Activated CD4-positive, alpha-beta T cell treated with anti-CD3 and anti-CD28 coated beads for 4 hours (primary cell): ENCODE results near the gene OR4C5.
"Not testable (repeated sequence)": the region's sequence is repeated elsewhere in the genome, so short reads cannot be mapped to it uniquely, and the experiment has no call there.

ENCODE experiments used
- DNase-seq, 2 donors: peaks; one replicate each; pipeline ENCODE4 v3.0.0-alpha.2; 2020

OR4C5 gene

GRCh38 chr11:48366365-48366764 is at the start of gene OR4C5:
OR4C5 (minus strand) TSS chr11:48366465; CDS start chr11:48366465, 0 bp downstream.
- no peak for DNase-seq

DNA sequence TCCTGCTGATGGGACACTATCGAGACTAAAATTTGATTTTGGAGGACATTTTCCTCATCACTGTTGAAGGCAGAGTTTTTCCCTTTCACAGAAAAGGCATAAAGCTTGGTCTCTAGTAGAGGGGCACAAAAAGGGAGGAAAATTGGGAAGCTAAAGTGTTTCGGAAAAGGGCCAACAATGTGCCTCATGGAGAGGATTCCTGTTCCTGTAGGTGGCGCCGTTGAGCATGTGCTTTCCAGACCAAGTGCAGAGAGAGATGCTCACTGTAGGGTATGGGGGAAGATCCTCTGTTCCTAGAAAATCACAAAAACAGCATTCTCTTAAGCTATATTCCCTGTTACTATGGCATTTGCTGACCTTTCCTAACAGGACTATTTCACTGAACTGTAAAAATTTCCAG is 18.4 kb upstream of the OR4C5 start:
- DNase-seq = no peak

- not testable (repeated sequence) for DNase-seq
Observed at GRCh38 chr11:48384151-48384550, 17.9 kb upstream of the OR4C5 start.

DNA sequence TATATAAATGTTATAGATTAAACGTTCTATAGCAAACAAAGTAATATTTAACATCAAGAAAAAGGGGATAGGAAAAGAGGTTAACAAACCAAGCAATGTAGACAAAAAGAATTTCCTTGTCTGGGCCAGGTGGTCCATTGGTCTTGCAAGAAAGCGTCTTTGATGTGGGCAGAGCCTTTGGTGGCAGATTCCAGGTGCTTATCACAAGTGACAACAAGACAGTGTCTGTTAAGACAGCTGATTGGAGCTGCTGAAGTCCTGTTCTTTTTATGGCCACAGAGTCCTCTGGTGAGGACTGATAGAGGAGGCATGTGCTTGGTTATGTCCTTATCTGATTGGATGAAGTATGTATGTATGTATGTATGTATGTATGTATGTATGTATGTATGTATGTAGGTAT is 5.0 kb downstream of the OR4C5 start:
- DNase-seq = not testable (repeated sequence)

DNA sequence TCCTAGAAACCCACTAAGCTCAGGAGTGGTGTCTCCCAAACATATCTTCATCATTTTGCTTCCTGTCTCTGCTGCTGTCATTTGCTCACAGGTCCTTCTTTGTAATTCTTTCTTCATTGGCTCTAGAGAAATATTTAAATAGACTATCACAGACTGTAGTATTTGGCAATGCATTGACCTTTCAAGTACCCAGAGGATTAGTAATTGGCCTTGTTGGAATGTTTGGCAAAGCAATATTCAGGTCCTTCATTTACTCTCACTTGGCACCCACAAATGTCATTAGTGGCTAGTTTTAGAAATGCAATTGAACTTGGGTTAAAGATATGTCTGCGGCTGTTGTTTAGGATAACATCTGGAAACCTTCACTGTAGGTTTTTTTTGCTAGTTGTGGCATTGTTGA is 11.6 kb downstream of the OR4C5 start:
- DNase-seq = no peak

DNA sequence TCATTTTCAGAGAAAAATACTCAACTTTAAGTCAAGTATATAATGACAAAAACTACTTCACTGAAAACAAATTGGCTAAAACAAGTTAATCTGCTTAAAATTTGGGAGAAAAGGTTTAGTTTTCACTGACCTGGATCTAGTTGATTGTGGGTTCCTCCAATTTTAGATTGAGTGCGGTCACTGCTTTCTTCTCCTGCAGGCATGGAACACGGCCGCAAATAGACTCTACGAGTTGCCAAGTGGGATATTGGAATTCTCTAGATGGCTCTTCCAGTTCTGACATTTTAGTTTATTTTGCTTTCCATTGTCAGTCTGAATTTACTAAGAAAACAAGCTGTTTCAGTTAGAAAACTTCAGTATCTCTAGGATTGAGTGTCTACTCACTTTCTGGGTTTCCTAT is 12.3 kb downstream of the OR4C5 start:
- DNase-seq = no peak

GRCh38 chr11:48346286-48346685 is 20.0 kb downstream of the OR4C5 start:
- DNase-seq = not testable (repeated sequence)

DNA sequence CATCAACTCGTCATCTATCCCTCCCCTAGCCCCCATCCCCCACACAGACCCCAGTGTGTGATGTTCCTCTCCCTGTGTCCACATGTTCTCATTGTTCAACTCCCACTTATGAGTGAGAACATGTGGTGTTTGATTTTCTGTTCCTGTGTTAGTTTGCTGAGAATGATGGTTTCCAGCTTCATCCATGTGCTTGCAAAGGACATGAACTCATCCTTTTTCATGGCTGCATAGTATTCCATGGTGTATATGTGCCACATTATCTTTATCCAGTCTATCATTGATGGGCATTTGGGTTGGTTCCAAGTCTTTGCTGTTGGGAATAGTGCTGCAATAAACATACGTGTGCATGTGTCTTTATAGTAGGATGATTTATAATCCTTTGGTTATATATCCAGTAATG is 23.8 kb downstream of the OR4C5 start:
- not testable (repeated sequence) for DNase-seq

GRCh38 chr11:48341466-48341865 is 24.8 kb downstream of the OR4C5 start:
- DNase-seq = no peak

- DNase-seq = not testable (repeated sequence)
Observed at GRCh38 chr11:48324620-48325019, 41.6 kb downstream of the OR4C5 start, which contains the start of gene OR4C3. OR4C3 (plus strand) TSS chr11:48324920; CDS start chr11:48325022, 102 bp downstream.

DNA sequence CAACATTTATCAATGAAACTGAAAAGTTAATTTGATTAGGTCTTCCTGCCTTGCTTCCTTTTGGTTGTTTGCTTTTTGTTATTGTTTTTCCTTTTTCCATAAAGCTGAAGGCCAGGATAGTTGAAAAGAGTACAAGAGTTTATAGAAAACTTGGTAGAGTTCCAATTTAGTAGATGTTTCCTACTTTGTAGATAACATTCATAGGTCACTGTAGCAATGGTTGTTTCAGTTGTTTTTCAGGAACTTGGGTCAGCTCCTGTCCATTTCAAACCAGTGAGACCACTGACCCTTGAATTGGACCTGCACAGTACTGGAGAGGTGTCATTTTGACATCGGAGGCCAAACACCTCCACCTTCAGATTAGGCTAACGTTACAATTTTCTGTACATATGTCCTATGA is 46.5 kb downstream of the OR4C5 start:
- DNase-seq = not testable (repeated sequence)
